Activated CD4-positive, alpha-beta T cell treated with anti-CD3 and anti-CD28 coated beads for 48 hours (primary cell): ENCODE measurements around the gene KLHDC4.

Experiments
- DNase-seq: peaks from one replicate; pipeline ENCODE4 v3.0.0-alpha.2; 2020

The KLHDC4 gene

DNA sequence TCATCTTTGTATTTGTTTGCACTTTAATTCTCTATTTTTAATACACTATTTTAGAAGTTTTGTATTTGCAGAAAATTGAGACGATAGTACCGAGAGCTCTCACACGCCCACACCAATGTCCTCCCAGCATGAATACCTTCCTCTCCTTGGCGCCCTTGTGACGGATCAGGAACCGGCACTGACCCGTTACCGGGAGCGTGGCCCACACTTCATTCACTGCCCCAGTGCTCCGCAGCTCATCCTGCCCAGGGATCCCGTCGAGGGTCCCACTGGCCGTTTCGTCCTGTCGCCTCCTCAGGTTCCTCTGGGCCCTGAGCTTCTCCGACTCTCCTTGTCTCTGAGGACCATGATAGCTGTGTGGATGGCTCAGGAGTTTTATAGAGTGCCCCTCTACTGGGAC, 50.6 kb downstream of the KLHDC4 start:
- DNase-seq = no peak

DNA sequence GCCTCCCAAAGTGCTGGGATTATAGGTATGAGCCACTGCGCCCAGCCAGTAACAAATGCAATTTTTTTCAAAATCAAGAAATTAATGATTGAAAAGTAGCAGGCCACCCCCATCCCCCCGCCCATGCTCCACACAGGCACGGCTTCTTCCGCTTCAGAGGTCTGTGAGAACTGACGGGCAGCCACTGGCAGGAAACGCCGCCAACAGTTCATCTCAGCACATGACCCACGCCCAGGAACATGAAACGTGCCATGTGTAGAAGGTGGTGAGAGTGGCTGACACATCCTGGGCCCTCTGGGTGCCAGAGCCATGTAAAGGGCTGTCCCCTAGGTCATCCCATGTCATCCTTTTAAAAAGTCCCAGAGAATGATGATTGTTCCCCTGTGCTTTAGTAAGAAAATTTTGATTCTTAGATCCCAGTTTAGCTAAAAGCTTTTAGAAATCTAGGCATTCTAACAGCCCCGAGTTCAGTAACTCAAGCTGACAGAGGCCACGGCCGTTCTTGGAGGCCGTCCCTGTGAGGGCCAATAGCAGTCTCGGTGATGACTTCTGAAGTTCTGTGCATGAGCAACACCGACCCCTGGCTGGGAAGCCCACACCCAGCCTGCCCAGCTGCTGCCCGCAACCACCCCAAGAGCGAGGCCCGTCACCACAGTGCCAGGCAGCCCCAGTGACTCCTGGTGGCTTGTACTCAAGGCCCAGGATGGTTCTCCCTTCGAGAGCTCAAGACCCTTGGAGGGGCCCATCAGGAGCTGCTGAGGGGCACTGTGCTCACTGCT, 52.1 kb downstream of the KLHDC4 start:
- peak; percentile 73 for DNase-seq

DNA sequence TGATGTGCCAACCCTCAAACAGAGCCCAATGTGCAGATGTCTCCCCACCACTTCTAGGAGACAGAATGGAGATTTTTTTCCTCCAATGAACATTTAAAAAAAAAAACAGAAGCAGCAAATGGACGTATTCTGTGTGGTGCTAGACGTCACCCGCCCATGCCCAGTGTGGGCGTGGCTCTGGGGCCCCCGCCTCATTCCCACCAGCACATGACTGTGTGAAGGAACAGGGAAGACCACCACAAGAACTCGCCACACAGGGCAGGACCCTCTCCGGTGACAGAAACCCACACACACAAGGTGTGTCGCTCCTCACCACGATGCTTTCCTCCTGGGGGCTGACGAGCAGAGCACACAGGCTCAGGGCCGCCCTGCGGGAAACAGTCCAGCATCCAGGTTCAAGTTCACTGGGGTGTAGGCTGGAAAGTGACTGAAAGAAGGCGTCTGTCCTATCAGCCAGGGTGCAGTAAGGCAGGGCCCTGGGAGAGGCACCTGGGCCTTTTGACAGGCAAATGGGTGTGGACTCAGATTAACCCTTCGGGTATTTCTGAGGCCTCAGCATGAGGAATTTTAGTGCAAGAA, 53.5 kb downstream of the KLHDC4 start:
- DNase-seq = no peak

DNA sequence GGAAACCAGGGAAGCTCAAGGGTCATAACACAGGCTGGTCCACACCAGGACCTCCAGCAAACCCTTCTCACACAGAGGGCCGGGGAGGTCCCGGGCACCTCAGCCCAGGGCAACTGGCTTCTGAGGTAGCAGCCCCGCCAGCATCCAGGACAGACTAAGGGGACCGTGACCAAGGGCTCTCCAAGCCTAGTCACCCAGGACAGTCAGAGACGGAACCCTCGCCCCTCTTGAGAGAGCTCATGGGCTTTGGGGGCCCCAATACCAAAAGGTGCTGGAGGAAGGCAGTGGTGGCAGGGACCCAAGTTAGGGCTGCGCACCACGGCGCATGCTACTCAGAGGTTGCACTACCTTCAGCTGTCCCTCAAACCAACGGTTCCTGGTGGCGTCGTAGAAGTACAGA, 54.9 kb downstream of the KLHDC4 start:
- no peak for DNase-seq

DNA sequence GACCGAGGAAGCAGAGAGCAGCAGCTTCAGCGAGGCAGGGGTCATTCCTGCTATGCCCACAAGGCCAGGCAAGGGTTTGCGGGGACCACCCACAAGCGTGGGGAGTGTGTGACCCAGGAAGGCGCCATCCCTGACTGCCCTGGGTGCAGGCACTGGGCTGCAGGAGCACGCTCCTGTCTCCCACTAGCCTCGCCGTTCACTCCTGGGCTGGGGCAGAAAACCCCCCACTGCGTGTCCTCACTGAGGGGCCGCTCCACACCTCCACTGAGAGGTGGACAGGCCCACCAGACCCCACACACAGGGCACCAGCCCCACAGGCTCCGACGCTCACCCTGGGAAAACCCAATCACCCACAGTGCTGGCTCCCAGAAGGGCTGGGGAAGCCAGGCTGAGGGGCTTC, 56.1 kb downstream of the KLHDC4 start:
- no peak for DNase-seq

DNA sequence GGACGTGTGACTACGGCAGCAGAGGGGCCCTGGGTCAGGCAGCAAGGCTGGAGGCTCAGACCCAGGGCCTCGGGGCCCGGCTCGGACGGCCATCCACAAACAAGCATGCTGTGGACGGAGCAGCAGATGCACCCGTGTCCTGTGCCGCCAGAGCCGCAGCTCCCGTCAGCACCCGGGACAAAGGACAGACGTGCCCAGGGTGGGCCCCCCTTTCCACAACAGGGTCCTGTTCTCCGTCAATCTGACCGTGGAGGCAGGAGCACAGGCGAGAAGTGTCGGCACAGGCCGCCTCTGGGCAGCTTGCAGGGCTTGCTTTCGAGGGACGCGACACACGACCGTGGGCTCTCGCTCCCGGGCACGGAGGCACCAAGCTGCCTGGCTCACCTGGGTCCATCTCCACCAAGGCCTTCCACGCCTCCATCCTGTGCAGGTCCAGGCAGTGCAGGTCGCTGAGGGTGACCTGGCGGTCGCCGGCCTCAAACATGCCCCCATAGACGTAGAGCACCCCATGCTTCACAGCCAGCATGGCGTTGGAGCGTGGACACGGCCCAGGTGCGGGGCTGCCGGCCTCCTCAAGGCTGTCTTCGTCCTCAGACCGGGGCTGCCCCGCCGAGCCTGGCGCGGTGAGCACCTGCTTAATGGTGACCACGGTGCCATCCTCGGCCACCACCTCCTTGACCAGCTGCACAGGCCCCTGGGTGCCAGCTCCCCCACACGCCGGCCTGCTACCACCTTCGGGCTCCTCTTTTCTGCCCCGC, 56.7 kb downstream of the KLHDC4 start:
- no peak for DNase-seq

DNA sequence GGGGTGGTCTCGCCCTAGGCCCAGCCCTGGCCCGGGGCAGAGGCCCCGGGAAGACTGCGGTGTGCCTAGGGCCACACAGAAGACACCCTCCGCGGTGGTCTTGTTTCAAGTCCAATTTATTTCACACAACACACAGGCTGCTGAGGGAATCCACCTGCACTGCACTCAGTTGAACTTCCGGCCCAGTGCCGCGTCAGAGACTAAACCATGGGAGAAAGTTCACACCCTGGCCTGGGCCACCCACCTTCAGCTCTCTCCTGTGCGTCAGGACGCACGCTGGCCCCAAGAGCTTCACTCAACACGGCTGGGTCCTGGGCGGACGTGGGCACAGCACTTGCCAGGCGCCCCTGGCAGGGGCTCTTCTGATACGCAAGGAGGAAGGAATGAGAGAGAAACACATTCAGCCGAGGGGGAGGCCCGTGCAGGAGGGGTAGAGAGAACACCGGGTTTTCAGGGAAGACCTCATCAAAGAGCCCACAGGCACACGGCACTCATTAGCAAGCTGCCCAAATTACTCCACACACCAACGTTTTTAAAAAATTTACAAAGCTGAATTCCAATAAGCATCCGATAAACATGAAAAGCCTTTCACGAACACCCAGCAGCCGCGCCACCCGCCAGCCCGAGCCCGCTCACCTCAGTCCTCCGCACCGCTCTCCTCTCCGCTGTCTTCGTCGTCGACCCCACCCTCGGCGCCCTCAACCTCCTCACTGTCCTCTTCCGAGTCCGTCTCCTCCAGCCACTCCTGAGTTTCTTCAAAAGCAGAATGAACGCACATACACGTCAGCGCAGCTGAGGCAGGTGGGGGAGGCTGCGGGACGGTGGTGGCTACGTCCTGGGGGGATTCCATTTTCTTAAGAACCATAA, 57.8 kb downstream of the KLHDC4 start:
- no peak for DNase-seq

DNA sequence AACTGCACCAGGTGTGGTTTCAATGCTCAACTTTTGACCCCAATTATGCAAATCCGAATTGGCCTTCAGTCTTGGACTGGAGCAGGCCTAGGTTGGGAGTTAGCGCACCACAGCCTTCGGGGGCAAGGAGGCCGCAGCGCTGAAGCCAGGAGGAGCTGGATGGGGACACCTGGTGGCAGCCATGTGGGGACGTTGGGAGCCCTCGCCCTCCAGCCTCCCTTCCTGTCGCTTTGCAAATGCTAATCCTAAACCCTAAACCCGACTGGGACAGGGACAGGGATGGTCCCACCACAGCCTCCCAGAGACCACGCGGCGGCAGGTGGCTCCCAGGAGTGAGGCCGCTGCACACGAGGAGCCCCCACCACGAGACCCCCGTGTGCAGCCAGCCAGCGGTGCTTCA, 58.7 kb downstream of the KLHDC4 start:
- no peak for DNase-seq

DNA sequence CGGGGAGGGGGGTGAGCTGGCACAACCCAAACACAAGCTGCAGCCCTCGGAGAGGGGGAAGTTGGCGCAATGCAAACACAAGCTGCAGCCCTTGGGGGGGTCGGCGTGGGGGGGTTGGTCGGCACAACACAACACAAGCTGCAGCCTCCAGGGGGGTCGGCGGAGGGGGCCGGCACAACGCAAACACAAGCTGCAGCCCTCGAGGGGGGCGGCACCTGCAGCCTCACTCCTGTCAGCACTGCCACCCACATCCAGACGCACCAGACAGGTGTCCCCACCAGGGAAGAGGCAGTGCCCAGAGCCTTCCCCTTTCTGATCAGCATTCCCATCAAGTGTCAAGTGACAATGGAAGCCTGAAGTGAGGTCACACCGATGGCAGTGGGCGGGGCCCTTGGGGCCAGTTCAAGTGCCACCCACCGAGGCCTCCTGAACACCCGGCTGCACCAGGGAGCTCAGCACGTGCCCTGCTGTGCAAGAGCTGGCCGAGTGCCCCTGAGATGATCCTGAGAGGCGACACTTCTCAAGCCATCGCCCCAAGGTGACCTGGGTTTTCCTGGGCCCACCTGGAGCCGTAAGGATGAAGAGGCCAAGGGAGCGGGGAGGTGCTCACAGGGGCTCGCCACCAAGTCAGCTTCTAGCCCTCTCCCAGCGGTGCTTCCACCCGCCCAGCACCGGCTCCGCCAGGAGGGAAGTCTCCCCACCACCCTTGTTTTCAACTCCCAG, 59.3 kb downstream of the KLHDC4 start:
- no peak for DNase-seq

DNA sequence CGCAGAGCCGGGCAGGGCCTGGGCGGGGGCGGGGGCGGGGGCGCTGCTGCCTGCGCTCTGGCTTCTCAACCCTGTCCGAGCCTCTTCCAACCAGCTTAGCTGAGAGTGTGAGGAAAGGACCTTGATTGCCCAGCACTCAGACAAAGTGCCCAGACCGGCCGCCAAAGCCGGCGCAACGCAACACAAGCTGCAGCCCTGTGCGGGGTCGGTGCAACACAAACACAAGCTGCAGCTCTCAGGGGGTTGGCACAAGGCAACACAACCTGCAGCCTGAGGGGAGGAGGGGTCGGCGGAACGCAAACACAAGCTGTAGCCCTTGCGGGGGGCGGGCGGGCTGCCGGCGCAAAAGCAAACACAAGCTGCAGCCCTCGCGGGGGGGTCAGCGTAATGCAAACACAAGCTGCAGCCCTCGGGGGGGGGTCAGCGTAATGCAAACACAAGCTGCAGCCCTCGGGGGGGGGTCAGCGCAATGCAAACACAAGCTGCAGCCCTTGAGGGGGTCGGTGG, 60.0 kb downstream of the KLHDC4 start:
- no peak for DNase-seq

DNA sequence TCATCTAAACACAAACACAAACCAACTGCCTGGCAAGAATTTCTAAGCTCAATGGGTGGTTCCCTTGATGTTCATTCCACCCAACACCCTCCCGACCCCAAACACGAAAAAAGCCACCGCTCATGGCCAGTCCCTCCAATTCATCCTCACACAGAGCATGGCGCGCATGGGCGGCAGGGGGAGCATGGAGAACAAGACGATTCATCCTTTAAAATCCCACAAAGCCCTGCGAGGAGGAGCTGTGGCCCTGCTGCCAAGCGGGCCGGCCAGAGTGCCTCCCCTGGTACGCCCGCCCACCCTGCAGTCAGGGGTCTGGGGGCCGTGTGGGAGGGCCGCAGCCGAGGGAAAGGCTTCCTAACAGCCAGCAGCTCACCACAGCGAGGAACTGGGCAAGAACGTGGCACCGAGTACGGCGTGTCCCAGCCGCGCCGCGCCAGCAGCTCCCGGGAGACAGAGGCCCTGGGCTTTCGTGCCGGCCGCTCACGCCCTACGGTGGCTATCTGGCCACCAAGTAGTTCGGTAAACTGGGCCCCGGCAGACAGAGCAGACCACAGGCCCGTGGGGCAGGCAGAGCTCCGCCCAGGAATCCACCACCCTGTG, 60.9 kb downstream of the KLHDC4 start:
- DNase-seq = no peak

DNA sequence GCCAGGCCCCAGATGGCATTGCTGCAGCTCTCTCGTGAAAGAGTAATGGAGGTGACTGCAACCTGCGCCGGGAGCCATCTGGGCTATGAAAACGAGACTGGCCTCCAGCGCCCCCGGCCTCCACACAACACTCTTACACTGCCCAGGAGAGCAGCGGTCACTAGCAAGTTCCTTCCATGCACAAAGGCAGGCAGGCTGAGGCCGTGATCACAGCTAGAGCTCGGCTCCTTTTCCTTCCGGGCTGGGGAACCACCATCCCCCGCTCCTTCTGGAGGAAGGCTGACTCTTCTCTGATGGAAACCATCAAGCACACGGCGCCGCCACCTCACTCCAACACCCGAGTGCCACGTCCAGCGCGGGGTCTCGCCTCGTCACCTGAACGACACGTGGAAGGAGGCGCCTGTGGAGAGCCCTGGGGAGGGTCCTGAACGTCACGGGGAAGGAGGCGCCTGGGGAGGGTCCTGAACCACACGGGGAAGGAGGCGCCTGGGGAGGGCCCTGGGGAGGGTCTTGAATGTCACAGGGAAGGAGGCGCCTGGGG, 61.9 kb downstream of the KLHDC4 start:
- no peak for DNase-seq

DNA sequence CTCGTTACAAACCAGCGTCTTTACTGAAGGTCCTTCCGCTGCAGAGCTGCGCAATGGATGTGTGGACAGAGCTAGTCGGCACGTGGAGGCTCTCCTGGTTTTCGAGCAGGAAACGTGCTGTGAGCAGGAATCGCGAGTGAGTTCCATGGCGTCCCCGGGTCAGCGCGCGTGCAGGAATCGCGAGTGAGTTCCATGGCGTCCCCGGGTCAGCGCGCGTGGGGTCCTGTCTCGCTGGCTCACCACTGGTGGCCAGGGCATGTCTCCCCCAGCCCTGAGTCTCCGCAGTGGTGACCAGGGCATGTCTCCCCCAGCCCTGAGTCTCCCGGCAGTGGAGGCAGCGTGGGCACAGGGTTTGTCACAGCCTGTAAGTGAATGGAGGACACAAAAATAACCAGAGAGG, 62.7 kb downstream of the KLHDC4 start:
- no peak for DNase-seq

DNA sequence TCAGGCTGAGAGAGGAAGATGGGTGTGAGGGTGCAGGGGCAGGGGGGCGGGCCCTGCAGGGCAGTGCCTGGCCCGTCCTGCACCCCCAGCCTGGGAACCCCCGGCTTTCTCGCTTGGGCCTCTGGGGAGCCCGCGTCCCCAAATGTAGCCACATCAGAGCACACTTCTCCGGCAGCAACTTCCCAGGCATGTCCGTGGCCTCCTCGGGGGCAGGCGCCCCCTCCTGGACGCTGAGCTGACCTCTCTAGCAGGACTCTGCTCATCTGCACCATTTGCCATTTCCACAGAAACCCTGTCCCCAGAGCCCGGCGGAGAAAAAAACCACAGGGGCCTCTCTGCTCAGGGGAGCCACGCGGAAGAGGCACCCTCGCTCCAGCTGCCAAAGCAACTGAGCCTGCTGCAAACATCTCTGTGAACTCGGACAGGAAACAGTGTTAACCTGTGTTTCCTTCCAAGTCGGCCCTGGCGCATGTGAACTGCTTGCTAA, 63.4 kb downstream of the KLHDC4 start:
- peak; percentile 71 for DNase-seq

DNA sequence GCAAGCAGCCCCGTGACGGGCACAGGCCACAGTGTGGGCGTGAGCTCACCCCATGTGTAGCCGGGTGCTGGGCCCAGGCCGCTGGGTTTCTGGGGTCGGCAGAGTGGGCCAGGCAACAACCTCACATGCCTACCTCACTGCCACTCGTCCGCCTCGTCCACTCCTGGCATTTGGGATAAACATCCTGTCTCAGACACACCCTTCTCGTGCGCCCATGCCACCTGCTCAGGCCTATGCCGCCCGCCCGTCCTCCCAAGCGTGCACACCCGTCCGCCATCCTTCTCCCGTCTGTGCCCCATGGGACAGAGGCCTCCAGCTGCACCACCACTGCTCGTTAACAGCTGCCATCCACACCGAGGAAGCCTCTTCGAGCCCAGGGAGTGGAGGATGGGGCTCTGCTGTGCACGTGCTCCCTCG, 64.3 kb downstream of the KLHDC4 start:
- no peak for DNase-seq

DNA sequence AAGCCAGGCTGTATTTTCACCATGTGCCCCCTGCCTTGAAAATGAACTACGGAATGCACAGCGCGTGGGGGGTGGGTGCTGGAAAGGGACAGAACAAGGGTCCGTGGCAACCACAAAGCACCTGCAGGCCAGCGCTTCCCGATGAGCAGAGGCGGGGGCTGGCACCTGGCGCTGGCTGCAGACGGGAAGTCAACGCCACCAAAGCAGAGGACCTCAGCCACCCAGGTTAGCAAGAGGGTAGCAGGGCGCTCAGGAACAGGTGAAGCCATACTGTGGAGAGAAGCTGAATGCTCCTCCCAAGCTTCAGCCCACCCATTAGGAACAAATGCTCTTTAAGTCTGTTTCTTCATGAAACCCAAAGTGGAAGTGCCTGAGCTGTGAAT, 64.7 kb downstream of the KLHDC4 start:
- DNase-seq = no peak

DNA sequence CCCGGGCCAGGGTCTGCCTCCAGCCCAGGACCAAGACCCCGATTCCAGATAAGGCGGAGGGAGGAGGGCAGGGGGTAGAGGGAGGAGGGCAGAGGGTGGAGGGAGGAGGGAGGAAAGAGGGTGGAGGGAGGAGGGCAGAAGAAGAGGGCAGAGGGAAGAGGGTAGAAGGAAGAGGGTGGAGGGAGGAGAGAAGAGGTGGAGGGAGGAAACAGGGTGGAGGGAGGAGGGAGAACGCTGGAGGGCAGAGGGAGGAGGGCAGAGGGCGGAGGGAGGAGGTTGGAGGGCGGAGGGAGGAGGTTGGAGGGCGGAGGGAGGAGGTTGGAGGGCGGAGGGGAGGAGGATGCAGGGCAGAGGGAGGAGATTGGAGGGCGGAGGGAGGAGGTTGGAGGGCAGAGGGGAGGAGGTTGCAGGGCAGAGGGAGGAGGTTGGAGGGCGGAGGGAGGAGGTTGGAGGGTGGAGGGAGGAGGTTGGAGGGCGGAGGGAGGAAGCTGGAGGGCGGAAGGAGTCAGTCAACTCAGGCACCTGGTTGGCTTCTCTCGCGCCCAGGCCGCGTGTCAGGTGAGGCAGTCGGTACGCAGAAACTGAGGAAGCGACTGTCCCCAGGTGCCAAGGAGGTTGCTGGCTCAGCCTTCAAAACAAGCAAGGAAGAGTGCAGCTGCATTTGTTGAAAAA, 65.2 kb downstream of the KLHDC4 start:
- DNase-seq = no peak

DNA sequence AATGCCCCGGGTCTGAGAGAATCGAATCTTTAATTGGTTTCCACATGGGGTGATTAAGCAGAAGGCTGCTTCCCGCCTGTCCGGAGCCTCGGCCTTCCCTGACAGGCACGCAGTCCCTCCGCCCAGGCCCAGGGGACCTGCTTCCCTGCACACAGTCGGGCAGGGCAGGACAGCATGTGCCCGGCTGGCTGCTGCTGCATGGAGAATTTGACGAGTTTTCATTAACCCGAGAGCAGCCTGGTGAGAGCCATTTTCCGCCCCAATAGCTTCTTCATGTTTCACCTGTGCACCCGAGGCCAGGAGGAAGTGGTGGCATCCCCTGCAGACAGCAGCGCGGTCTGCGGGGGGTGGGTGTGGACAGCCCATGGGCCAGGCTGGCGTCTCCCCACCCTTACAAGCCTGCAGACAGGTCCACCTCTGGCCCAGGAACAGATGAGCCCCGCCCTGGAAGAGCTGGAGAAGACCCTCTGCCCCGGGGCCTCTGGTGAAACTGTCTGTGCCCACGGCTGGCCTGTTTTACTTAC, 67.0 kb downstream of the KLHDC4 start:
- DNase-seq = no peak

DNA sequence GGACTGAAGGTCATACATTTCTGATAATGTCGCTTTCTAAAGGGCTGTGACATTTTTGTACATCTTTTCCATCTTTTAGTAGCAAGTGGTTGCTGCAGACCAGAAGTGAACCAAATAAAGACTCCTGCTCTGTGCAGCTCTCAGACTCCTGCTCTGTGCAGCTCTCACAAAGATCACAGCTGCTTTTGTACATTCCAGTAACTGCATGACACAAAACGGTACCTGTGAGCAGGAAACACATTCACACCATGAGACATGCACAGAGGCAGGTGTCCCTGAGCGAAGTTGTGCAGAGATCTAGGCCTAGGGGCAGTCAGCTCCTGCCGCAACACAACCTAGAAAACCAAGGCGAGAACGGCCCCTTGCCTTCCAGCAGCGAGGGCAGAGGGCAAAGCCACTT, 67.5 kb downstream of the KLHDC4 start:
- DNase-seq = no peak

DNA sequence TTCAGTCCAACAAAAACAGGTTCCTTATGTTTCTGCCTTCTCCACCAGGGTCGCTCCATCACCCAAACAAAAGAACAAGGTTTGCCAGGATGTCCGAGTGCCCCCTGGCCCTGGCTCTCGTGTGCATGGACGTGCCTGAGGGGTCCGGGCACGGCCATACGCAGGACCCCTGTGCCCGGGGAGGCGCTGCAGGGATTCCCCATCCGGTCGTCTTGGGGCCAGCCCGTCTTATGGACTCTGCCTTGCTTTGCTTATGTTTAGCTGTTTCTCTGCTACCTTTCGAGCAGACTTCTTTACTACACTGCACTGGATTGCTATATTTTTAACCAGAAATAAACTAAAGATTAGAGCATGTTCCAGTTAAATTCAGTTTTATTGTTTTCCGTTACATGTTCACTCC, 68.0 kb downstream of the KLHDC4 start:
- no peak for DNase-seq

DNA sequence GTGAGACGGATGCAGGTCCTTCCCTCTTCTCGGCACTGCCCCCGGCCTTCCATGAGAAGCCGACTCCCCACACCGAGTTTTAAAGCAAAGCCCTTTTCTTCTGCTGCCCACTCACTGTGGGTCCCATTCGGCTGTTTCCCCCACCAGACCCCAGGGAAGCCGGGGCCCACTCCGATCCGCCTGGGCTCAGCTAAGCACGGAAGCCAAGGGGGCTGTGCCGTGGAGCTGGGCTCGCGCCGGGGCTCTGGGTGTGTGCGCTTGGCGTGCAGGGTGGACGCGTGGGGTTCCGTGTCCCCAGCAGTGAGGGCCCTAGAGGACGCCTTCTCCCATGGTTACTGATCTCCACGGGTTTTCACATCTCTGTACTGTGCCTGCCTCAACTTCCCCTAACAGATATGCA, 68.5 kb downstream of the KLHDC4 start:
- DNase-seq = no peak
